ENCODE data around the gene COPG1.

DNA sequence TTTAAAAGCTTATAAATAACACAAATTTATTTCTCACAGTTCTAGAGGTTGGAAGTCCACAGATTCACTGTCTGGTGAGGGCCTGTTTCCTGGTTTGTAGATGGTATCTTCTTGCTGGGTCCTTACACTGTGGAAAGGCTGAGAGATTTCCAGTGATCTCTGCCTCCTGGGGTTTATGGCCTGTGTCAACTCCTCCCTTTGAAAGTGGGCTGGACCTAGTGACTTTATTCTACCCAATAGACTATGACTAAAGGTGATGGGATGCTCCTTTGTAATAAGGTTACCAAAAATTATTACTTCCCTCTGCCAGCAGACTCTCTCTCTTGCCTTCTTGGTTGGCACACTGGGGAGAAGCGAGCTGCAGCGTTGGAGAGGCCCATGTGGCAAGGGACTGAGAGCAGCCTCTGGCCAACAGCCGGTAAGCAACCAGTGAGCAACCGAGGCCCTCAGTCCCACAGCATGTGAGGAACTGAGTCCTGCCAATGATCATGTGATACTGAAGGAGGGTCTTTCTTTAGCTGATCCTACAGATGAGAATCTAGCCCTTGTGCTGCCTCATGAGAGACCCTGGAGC is 14.0 kb upstream of the COPG1 start:
- no peak for TF ChIP-seq EZH2 (IDR thresholded peaks at IDR 0.05; ENCODE audit: borderline replicate concordance, low read length)
- TF ChIP-seq, protein P1, sequence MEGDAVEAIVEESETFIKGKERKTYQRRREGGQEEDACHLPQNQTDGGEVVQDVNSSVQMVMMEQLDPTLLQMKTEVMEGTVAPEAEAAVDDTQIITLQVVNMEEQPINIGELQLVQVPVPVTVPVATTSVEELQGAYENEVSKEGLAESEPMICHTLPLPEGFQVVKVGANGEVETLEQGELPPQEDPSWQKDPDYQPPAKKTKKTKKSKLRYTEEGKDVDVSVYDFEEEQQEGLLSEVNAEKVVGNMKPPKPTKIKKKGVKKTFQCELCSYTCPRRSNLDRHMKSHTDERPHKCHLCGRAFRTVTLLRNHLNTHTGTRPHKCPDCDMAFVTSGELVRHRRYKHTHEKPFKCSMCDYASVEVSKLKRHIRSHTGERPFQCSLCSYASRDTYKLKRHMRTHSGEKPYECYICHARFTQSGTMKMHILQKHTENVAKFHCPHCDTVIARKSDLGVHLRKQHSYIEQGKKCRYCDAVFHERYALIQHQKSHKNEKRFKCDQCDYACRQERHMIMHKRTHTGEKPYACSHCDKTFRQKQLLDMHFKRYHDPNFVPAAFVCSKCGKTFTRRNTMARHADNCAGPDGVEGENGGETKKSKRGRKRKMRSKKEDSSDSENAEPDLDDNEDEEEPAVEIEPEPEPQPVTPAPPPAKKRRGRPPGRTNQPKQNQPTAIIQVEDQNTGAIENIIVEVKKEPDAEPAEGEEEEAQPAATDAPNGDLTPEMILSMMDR (IDR thresholded peaks at IDR 0.05; ENCODE audit: low read length), result no peak

Data from OCI-LY1 (cell line).